ENCODE measurements around the gene ATP6AP2.
"Not testable (repeated sequence)": the region's sequence is repeated elsewhere in the genome, so short reads cannot be mapped to it uniquely, and the experiment has no call there.

The ATP6AP2 gene

DNA sequence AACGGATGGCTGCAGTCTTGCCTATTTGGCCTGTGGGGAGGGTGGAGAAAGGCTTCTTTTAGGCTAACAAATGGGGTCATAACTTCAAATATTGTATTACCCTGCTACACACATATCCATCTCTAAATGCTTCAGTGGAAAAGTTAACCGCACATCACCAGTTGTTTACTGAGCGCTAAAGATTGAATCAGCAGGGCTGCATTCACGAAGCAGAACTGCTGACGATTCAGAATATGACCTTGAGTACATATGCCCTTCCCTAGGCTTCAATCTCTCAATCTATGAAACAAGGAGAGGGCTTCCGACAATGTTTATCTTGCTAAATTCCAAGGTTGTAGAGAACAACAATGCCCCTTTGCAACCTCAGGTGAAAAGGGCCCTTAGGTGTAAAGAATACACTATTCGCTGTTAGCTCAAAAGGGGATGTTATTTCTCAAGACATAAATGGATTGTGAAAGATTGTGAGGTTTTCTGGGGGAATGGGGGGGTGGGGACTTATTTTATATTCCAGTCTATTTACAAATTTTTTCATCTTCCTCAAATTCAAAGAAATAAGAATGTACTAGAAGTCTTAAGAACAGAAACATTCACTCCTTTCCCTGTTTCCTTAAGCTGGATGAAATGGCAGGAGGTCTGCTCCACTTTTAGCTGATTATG lies 2.6 kb upstream of the ATP6AP2 start:
- DNase-seq = no peak

DNA sequence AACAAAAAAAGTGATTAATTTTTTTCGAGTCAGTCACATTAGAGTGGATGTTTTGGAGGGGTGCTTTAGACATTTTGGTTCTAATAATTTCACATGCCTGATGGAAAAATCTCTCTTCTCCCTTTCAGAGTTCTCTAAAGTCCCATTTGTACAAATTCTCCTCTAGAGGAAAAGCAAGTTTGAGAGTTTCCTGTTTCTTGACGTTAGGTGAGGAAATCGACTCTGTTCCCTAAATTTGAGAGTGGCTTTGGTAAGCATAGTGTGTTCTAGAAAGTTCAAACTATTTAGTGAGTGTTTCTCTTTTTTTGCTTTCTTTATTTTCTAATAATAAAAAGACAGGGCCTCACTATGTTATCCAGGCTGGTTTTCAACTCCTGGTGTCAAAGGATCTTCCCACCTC lies 1.6 kb upstream of the ATP6AP2 start:
- no peak for DNase-seq

DNA sequence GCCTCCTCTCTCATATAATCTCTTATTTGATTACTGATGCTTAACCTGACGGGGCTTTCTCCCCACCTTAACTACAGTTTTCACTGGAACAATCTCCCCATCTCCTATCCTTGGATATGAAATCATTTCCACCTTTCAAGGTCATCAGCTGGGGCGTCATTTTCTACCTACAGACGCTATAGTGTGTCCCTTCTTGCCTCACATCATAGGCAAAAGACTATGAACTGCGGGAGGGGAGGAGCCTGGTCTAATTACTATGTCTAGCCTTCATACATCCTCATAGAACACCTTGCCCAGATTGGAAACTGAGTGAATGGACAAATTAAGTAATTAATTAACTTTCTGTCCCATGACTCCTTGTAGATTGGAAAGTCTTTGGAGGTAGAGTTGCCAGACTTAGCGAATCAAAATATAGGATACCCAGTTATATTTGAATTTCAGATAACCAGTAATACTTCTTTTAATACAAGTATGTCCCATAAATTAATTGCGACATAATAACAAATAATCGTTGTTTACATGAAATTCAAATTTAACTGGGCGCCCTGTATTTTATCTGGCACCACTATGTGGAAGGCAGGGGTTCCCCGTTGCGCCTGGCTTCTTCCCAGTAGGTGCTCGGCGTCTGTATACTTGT lies 752 bp upstream of the ATP6AP2 start:
- no peak for DNase-seq

GRCh38 chrX:40581336-40581920 lies 658 bp downstream of the ATP6AP2 start:
- DNase-seq = peak; percentile 0

DNA sequence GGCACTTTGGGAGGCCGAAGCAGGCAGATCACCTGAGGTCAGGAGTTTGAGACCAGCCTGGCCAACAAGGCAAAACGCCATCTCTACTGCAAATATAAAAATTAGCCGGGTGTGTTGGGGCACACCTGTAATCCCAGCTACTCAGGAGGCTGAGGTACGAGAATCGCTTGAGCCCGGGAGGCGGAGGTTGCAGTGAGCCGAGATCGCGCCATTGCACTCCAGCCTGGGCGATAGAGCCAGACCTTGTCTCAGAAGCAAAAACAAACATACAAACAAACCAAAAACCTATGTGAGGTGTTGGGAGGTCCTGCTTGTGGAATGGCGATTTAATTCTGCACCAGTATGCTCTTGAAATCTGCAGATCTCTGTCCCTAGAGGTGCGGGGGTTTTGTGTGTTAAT lies 1.4 kb downstream of the ATP6AP2 start:
- not testable (repeated sequence) for DNase-seq

- DNase-seq = no peak
Measured at GRCh38 chrX:40582811-40583210, 2.0 kb downstream of the ATP6AP2 start.

GRCh38 chrX:40587623-40588022 lies 6.9 kb downstream of the ATP6AP2 start:
- not testable (repeated sequence) for DNase-seq

DNA sequence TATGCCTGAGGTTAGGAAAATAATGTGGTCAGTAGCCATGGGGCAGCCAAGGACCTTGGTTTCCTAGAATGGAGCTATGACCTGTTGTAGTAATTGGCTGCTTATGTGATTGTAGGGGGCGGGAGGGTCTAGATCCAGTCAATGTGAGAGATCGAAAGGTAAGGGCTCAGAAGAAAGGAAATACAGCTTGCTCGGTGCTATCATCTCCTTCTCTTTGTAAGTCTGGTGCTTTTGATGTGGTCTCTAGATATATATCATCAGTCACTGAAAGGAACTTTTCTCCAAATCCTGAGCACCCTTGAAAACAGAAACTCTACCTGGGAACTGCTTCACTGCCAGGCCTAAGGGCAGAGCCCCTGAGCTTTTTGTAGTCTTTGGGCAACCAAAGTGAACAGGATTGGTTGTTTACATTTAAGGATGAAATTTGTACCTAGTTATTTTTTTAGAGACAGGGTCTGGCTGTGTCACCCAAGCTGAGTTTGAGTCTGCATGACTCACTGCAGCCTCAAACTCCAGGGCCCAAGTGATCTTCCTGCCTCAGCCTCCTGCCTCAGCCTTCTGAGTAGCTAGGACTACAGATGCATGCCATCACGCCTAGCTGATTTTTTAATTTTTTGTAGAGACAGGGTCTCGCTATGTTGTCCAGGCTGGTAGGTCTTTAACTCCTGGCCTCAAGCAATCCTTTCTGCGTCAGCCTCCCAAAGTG lies 9.0 kb downstream of the ATP6AP2 start:
- DNase-seq = not testable (repeated sequence)

DNA sequence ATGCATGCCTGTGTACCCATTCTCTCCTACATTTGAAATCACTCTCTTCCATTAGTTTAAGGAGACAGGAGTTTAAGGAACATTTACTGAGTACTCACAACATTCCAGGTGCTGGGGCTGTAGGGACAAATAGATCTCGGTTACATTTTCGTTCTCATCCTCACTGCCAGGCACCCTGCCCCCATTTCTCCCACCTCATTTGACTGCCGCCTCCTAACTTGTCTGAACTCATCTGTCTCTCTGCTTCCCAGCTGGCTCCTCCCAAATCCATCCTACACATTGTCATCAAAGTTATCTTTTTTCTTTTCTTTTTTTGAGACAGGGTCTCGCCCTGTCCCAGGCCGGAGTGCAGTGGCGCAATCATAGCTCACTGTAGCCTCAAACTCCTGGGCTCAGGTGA lies 22.7 kb downstream of the ATP6AP2 start:
- DNase-seq = no peak

DNA sequence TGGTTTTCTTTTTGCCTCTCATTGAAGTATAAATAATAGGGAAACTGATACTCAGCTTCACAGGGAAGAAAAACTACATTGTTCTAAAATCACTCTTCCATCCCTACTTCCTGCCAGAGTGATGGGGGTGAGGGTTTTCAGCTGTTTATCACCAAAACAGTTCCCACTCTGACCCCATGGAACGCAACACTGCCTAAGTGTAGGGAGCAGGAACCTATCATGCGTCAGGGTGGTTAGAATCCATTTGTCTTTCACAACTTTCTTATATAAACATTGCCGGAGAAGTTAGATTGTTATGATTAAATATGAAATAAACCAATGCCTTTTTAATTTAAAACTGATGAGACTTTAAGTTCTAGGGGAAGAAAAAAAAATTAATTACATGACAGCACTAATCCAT lies 26.6 kb downstream of the ATP6AP2 start:
- DNase-seq = no peak

DNA sequence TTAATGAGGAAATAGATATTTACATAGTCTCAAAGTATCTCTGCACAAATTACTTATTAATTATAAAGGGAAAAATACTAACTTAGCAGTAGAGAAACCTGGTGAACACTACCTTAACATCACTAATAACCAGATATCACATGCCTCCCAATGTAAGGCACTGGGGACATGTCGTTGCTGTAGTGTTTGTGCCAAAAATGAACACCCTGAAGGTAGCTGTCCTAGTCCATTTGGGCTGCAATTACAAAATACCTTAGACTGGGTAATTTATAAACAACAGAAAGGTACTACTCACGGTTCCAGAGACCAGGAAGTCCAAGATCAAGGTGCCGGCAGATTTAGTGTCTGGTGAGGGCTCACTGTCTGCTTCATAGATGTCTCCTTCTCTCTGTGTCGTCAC lies 31.7 kb downstream of the ATP6AP2 start:
- DNase-seq = no peak

- no peak for DNase-seq
Measured at GRCh38 chrX:40615976-40616375, 35.2 kb downstream of the ATP6AP2 start.

- DNase-seq = peak; percentile 22
Measured at GRCh38 chrX:40617566-40617965, 36.8 kb downstream of the ATP6AP2 start.

DNA sequence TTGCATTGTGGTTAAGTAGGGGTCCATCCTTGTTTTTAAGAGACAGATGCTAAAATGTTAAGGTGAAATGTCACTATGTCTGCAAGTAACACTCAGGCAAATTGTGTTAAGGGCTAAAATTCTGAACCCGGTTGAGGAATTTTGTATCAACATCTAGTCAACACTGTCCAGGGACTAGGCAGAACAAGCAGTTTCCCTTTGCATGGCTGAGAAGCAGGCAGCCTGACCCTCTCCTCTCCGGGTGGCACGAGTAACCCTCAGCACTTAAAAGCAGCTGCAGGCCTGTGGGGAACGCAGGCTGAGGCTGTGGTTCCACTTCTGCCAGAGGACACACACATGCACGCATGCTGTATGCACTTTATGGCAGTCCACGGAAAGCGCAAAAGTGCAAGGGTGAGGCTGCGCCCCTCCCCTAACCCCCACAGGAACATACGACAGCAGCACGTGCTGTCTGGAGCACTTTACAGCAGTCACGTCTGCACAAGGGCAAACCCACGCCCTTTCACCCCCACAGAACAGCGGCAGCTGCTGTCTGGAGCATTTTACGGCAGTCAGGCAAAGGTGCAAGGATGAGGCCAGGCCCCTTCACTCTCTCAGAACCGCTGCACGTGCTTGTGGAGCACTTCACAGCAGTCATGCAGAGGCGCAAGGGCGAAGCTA lies 41.8 kb downstream of the ATP6AP2 start:
- DNase-seq = no peak

DNA sequence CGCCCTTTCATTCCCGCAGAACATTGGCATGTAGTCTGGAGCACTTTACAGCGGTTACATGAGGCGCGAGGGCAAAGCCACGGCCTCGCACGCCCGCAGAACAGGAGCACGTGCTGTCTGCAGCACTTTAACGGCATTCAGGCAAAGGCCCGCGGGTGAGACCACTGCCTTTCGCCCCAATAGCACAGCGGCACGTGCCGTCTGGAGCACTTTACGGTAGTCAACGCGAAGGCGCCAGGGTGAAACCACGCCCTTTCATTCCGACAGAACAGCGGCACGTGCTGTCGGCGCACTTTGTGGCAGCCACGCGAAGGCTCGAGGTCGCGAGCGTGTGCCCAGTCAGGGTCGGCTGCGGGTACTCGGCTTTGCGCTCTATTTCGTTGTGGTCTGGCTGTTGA lies 42.4 kb downstream of the ATP6AP2 start, which contains the start of gene MPC1L:
Gene MPC1L (plus strand): TSS at position 290 of the 398 bp plus-strand sequence. CDS start 138 bp downstream, outside the sequence.
- no peak for DNase-seq

DNA sequence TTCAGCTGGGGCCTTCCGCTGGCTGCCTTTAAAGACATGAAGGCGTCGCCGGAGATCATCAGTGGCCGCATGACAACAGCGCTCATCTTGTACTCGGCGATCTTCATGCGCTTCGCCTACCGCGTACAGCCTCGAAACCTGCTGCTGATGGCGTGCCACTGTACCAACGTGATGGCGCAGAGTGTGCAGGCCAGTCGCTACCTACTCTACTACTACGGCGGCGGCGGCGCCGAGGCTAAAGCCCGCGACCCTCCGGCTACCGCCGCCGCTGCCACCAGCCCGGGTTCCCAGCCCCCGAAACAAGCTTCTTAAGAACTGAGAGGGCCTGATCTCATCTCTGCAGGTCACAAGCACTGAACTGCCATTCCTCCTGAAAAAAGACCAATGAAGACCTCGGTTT lies 42.9 kb downstream of the ATP6AP2 start:
- no peak for DNase-seq

- DNase-seq = no peak
Measured at GRCh38 chrX:40625294-40625693, 44.5 kb downstream of the ATP6AP2 start.

GRCh38 chrX:40628506-40628905 lies 47.7 kb downstream of the ATP6AP2 start:
- no peak for DNase-seq

DNA sequence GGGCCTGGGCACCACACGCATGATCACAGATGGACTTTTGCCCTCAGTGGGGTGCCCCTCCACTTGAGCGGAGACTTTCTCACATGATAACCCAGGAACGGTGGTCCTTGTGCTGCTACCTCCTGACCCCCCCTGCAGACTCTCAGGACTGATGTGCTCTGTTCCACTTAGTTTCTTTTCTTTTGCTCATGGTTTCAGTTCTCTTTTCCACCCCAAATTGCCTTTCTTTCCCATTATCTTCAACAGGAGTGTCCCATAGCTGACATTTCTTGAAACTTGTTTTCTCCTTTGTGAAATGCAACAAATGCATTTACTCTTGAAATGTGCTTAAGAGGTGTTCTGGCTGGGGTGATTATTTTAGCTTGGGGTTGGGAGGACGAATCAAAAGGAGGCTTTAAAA lies 51.4 kb downstream of the ATP6AP2 start:
- no peak for DNase-seq

- DNase-seq = no peak
Measured at GRCh38 chrX:40637687-40638086, 56.9 kb downstream of the ATP6AP2 start.

DNA sequence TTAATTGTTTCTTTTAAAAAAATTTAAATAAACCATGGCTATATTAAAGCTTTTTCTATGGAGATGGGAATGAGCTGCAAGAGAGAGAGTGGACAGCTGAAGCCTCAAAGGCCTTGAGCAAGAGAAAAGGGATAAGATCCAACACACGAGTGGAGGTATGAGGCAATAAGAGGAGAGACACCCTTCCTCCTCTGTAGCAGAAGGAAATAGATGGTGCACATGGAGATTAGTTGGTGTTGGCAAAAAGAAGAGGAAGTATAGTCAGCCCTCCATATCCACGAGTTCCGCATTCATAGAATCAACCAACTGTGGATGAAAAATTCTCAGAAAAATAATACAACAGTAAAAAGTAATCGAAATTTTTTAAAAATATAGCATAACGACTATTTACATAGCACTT lies 63.4 kb downstream of the ATP6AP2 start:
- DNase-seq = peak; percentile 23

DNA sequence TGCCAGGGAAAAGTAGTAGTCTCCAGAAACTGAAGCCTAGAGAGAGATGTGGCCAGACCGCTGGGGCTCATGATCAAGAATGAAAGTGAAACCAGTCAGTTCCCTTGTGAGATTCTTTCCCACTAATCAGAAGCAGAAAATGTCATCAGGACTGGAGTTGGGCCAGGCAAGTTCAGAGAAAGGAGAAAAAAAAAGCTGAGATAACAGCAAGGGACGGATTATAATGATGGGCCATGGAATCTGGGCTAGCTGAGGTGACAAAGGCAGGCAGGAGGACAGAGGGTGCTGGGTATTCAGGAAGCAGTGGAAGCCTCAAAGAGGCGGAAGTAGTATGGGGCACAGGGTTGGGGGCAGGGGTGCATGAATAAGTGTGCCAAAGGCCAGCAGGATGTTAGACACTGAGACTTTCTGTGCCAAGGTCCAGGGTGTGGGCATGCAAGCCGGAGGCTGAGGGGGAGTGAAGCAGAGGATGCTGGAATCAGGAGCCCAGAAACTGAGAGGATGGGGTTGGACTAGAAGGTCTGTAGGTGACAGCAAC lies 64.1 kb downstream of the ATP6AP2 start:
- DNase-seq = peak; percentile 69

Data from fibroblast of upper back skin (primary cell).